Measurements from ENCODE around the gene ARHGAP33.
A peak's percentile ranks its signal among the peaks of the same experiment; 100 is the strongest.

DNA sequence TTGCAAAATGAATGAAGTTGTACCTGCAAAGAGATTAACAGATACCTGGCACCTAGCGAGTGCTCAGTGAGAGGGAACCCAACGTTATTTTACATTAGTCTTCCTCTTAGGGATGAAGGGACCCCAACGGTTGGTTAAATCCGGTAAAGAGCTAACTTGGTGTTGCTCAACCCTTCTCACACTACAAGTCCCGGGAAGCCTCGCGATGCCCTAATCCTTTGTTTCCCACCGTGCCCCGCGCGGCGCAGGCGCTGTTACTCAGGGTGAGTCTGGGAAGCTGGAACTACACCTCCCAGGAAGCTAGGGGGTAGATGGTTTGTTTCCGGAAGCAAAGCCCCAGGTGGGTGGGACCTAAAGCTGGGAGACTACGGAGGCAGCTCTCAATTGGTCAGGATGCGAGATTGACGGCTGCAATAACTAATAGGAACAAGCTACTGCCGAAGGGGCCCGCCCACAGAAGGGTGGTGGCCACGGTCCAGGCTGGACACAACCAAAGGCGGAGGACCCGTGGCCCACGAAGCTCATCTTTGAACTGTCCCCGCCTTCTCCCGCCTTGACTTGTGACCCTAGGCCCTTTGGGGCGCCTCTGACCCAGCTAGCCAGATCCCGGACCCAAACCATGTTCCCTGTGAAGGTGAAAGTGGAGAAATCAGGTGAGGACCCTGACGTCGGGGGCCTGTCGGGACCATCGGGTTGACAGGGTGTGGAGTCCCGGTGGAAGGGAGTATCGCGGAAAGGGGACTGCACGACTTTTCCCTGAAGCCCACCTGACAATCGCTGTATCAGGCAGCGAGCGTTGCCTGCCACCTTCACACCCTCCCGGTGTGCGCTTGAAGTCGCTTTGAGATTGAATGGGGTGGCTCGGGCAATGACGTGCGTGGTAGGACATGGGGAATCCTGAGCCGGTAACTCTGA, 27.0 kb upstream of the ARHGAP33 start, which contains the start of gene LIN37:
- TF ChIP-seq, protein P1, sequence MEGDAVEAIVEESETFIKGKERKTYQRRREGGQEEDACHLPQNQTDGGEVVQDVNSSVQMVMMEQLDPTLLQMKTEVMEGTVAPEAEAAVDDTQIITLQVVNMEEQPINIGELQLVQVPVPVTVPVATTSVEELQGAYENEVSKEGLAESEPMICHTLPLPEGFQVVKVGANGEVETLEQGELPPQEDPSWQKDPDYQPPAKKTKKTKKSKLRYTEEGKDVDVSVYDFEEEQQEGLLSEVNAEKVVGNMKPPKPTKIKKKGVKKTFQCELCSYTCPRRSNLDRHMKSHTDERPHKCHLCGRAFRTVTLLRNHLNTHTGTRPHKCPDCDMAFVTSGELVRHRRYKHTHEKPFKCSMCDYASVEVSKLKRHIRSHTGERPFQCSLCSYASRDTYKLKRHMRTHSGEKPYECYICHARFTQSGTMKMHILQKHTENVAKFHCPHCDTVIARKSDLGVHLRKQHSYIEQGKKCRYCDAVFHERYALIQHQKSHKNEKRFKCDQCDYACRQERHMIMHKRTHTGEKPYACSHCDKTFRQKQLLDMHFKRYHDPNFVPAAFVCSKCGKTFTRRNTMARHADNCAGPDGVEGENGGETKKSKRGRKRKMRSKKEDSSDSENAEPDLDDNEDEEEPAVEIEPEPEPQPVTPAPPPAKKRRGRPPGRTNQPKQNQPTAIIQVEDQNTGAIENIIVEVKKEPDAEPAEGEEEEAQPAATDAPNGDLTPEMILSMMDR (IDR thresholded peaks at IDR 0.05): peak in 4 of 6 experiments; percentile 19 to 54 (median 46)
- peak in 3 of 4 donors; percentile 72 to 85 (median 73) for TF ChIP-seq POLR2A (IDR thresholded peaks at IDR 0.05)

Measured in esophagus squamous epithelium (tissue), 4 donors.